Fibroblast of the conjunctiva (primary cell): Measurements from ENCODE around the gene SLC49A3.
"Not testable (repeated sequence)": the region's sequence is repeated elsewhere in the genome, so short reads cannot be mapped to it uniquely, and the experiment has no call there.

ENCODE experiments used
- DNase-seq: peaks from one replicate; pipeline ENCODE4 v3.0.0-alpha.2; 2010; ENCODE audit warnings: low read depth

The SLC49A3 gene

GRCh38 chr4:702618-703048 is 13.7 kb upstream of the SLC49A3 start:
- no peak for DNase-seq

- DNase-seq = no peak
Measured at GRCh38 chr4:700587-701264, 11.8 kb upstream of the SLC49A3 start.

GRCh38 chr4:699816-700580 is 11.0 kb upstream of the SLC49A3 start:
- no peak for DNase-seq

GRCh38 chr4:694341-694940 is 5.5 kb upstream of the SLC49A3 start:
- DNase-seq = not testable (repeated sequence)

- DNase-seq = no peak
Measured at GRCh38 chr4:692771-693554, 4.0 kb upstream of the SLC49A3 start.

GRCh38 chr4:689723-690122 is 772 bp upstream of the SLC49A3 start:
- DNase-seq = no peak

- no peak for DNase-seq
Measured at GRCh38 chr4:687971-688853, 739 bp downstream of the SLC49A3 start.

GRCh38 chr4:687048-687970 is 1.6 kb downstream of the SLC49A3 start:
- peak; percentile 82 for DNase-seq

- DNase-seq = no peak
Measured at GRCh38 chr4:686413-687040, 2.4 kb downstream of the SLC49A3 start.

- no peak for DNase-seq
Measured at GRCh38 chr4:685679-686412, 3.1 kb downstream of the SLC49A3 start.

GRCh38 chr4:684623-685327 is 4.2 kb downstream of the SLC49A3 start:
- no peak for DNase-seq

- DNase-seq = peak; percentile 49
Measured at GRCh38 chr4:683982-684622, 4.8 kb downstream of the SLC49A3 start.

- DNase-seq = no peak
Measured at GRCh38 chr4:683247-683897, 5.6 kb downstream of the SLC49A3 start.

GRCh38 chr4:682490-683172 is 6.3 kb downstream of the SLC49A3 start:
- no peak for DNase-seq

GRCh38 chr4:681736-682451 is 7.1 kb downstream of the SLC49A3 start:
- no peak for DNase-seq
